MM.1S (cell line): ENCODE measurements around the gene NBAS.
"Not testable (repeated sequence)": the region's sequence is repeated elsewhere in the genome, so short reads cannot be mapped to it uniquely, and the experiment has no call there.

Source experiments
- DNase-seq: peaks from one replicate; pipeline ENCODE4 v3.0.0-alpha.2; 2015
- H2AFZ ChIP-seq: fragments of 300-600 bp; sonication (generic); 2 replicates; pipeline ENCODE4 v1.6.0; 2016; ENCODE audit warnings: antibody characterized with exemption, low read length
- H3F3A ChIP-seq: fragments of 300-600 bp; sonication (generic); 2 replicates; pipeline ENCODE4 v1.6.1; 2016; ENCODE audit warnings: mild to moderate bottlenecking, antibody characterized with exemption, low read length, moderate library complexity, mixed read lengths; ENCODE audit not compliant: insufficient read depth
- H3K27ac ChIP-seq: fragments of 300-600 bp; sonication (generic); 2 replicates; pipeline ENCODE4 v1.5.1; 2016; ENCODE audit warnings: mild to moderate bottlenecking, low read length
- H3K27me3 ChIP-seq: fragments of 300-600 bp; sonication (generic); replicated peaks from 2 replicates; pipeline ENCODE4 v1.6.0; 2016; ENCODE audit warnings: low read length; ENCODE audit not compliant: insufficient read depth
- H3K36me3 ChIP-seq: fragments of 300-600 bp; sonication (generic); replicated peaks from 2 replicates; pipeline ENCODE4 v1.6.1; 2016; ENCODE audit warnings: mild to moderate bottlenecking, low read length, mixed read lengths; ENCODE audit not compliant: insufficient read depth
- H3K4me1 ChIP-seq: fragments of 300-600 bp; sonication (generic); 2 replicates; pipeline ENCODE4 v1.6.1; 2016; ENCODE audit warnings: low read length, mixed read lengths
- H3K4me2 ChIP-seq: fragments of 300-600 bp; sonication (generic); 2 replicates; pipeline ENCODE4 v1.6.0; 2016; ENCODE audit warnings: low read depth, low read length
- H3K4me3 ChIP-seq: fragments of 300-600 bp; sonication (generic); 2 replicates; pipeline ENCODE4 v1.5.1; 2016; ENCODE audit warnings: low read length, mixed read lengths
- H3K79me2 ChIP-seq: fragments of 300-600 bp; sonication (generic); 2 replicates; pipeline ENCODE4 v1.6.1; 2016; ENCODE audit warnings: mixed run types, low read length, mixed read lengths
- H3K9ac ChIP-seq: fragments of 300-600 bp; sonication (generic); 2 replicates; pipeline ENCODE4 v1.6.1; 2016; ENCODE audit warnings: low read length, mixed read lengths
- H3K9me2 ChIP-seq: fragments of 300-600 bp; sonication (generic); replicated peaks from 2 replicates; pipeline ENCODE4 v1.6.1; 2016; ENCODE audit warnings: mild to moderate bottlenecking, low read length, mixed read lengths; ENCODE audit not compliant: insufficient read depth
- H3K9me3 ChIP-seq: fragments of 300-600 bp; sonication (generic); replicated peaks from 2 replicates; pipeline ENCODE4 v1.6.1; 2016; ENCODE audit warnings: mild to moderate bottlenecking, low read length, mixed read lengths; ENCODE audit not compliant: insufficient read depth
- H4K20me1 ChIP-seq: fragments of 300-600 bp; sonication (generic); 2 replicates; pipeline ENCODE4 v1.6.1; 2016; ENCODE audit warnings: mild to moderate bottlenecking, low read length, moderate library complexity, mixed read lengths; ENCODE audit not compliant: insufficient read depth
- CTCF ChIP-seq: fragments of 300-600 bp; sonication (generic); IDR thresholded peaks from 2 replicates; pipeline ENCODE4 v1.5.1; 2016; ENCODE audit warnings: antibody characterized with exemption, low read length, mixed read lengths
- EZH2 ChIP-seq: fragments of 300-600 bp; sonication (generic); optimal IDR thresholded peaks from 2 replicates; pipeline ENCODE3; 2017; ENCODE audit warnings: low read depth, mild to moderate bottlenecking, antibody characterized with exemption, low read length, mixed read lengths
- EZH2phosphoT487 ChIP-seq: fragments of 300-600 bp; sonication (generic); IDR thresholded peaks from 2 replicates; pipeline ENCODE4 v1.6.1; 2018; ENCODE audit warnings: antibody characterized with exemption, low read length

Gene NBAS

GRCh38 chr2:15260835-15261234, 300.3 kb downstream of the NBAS start:
- Histone ChIP-seq H3K79me2 (no peaks in the 10 kb centered on the region), H3K4me1 (no peaks in the 10 kb centered on the region), H4K20me1 (no peaks in the 10 kb centered on the region), H3K9me2 (no peaks in the 10 kb centered on the region), H3K4me2 (no peak overlapping the region), H3K4me3 (no peak overlapping the region), H3K9ac (no peak overlapping the region), H3K27ac (no peak overlapping the region), H3K9me3 (no peaks in the 10 kb centered on the region), H3F3A (no peaks in the 10 kb centered on the region), H3K27me3 (no peaks in the 10 kb centered on the region), H3K36me3 (no peaks in the 10 kb centered on the region), H2AFZ (no peak overlapping the region)
- TF ChIP-seq EZH2: no peak
- no peak for TF ChIP-seq CTCF
- no peak for DNase-seq

GRCh38 chr2:15260196-15260595, 300.9 kb downstream of the NBAS start:
- H3K4me2 ChIP-seq: no peak overlapping the region
- H4K20me1 ChIP-seq: no peaks in the 10 kb centered on the region
- H2AFZ ChIP-seq: no peak overlapping the region
- no peak overlapping the region for H3K9ac ChIP-seq
- no peaks in the 10 kb centered on the region for H3K79me2 ChIP-seq
- no peaks in the 10 kb centered on the region for H3K9me3 ChIP-seq
- DNase-seq: no peak
- H3K4me1 ChIP-seq: no peaks in the 10 kb centered on the region
- TF ChIP-seq CTCF: no peak
- no peak for TF ChIP-seq EZH2phosphoT487
- no peak for TF ChIP-seq EZH2
- H3K9me2 ChIP-seq: no peaks in the 10 kb centered on the region
- H3K27ac ChIP-seq: no peak overlapping the region
- no peaks in the 10 kb centered on the region for H3K27me3 ChIP-seq
- H3F3A ChIP-seq: no peaks in the 10 kb centered on the region
- H3K36me3 ChIP-seq: no peaks in the 10 kb centered on the region
- no peak overlapping the region for H3K4me3 ChIP-seq

- Histone ChIP-seq H3K4me2 (no peak overlapping the region), H3K9ac (no peak overlapping the region), H3K27me3 (no peaks in the 10 kb centered on the region), H3K4me1 (no peaks in the 10 kb centered on the region), H3K9me2 (no peaks in the 10 kb centered on the region), H3K79me2 (no peaks in the 10 kb centered on the region), H3K36me3 (no peaks in the 10 kb centered on the region), H3F3A (no peaks in the 10 kb centered on the region), H2AFZ (no peak overlapping the region), H3K4me3 (no peak overlapping the region), H3K9me3 (no peaks in the 10 kb centered on the region), H3K27ac (no peak overlapping the region), H4K20me1 (no peaks in the 10 kb centered on the region)
- DNase-seq: no peak
- TF ChIP-seq EZH2phosphoT487: no peak
- TF ChIP-seq EZH2: no peak
- no peak for TF ChIP-seq CTCF
These were observed 301.8 kb downstream of the NBAS start for GRCh38 chr2:15259356-15259756.

GRCh38 chr2:15258385-15258784, 302.7 kb downstream of the NBAS start:
- H4K20me1 ChIP-seq, H3K36me3 ChIP-seq, H3K9me2 ChIP-seq, H3K27me3 ChIP-seq, H3K4me2 ChIP-seq, H3K4me3 ChIP-seq, DNase-seq, H3K79me2 ChIP-seq, H3K9ac ChIP-seq, H3F3A ChIP-seq, H3K27ac ChIP-seq, H2AFZ ChIP-seq, H3K9me3 ChIP-seq, H3K4me1 ChIP-seq: not testable (repeated sequence)
